GM18867 (cell line): ENCODE measurements around the gene GRK2.

Experiments used
- ATAC-seq: cut with Tn5 transposase; IDR thresholded peaks from one replicate; pipeline ENCODE4 v1.9.1; 2021; ENCODE audit warnings: mild to moderate bottlenecking, moderate library complexity; ENCODE audit not compliant: unreplicated experiment

GRK2 gene

GRCh38 chr11:67293090-67293489 lies 26.8 kb downstream of the GRK2 start:
- ATAC-seq = no peak

- ATAC-seq = no peak
Measured at GRCh38 chr11:67295846-67296245, 29.6 kb downstream of the GRK2 start.

- ATAC-seq = no peak
Measured at GRCh38 chr11:67298786-67299185, 32.5 kb downstream of the GRK2 start.

GRCh38 chr11:67299471-67300191 lies 33.4 kb downstream of the GRK2 start:
- ATAC-seq = no peak

- no peak for ATAC-seq
Measured at GRCh38 chr11:67300256-67300755, 34.0 kb downstream of the GRK2 start.

GRCh38 chr11:67300756-67301312 lies 34.6 kb downstream of the GRK2 start:
- no peak for ATAC-seq

GRCh38 chr11:67301313-67301921 lies 35.1 kb downstream of the GRK2 start:
- no peak for ATAC-seq

- no peak for ATAC-seq
Measured at GRCh38 chr11:67301951-67302516, 35.8 kb downstream of the GRK2 start.

GRCh38 chr11:67302571-67303131 lies 36.4 kb downstream of the GRK2 start:
- no peak for ATAC-seq

GRCh38 chr11:67303132-67303834 lies 37.0 kb downstream of the GRK2 start, which contains the start of gene SSH3:
TSS of gene SSH3 (plus strand) at chr11:67303530. CDS start at chr11:67303626, 96 bp downstream.
- ATAC-seq = no peak

GRCh38 chr11:67303835-67304411 lies 37.6 kb downstream of the GRK2 start:
- no peak for ATAC-seq

- no peak for ATAC-seq
Measured at GRCh38 chr11:67304511-67305113, 38.3 kb downstream of the GRK2 start.

GRCh38 chr11:67306769-67307544 lies 40.7 kb downstream of the GRK2 start:
- no peak for ATAC-seq

- ATAC-seq = no peak
Measured at GRCh38 chr11:67307545-67308001, 41.3 kb downstream of the GRK2 start.

GRCh38 chr11:67308031-67308866 lies 42.0 kb downstream of the GRK2 start:
- ATAC-seq = no peak

GRCh38 chr11:67309166-67309565 lies 42.9 kb downstream of the GRK2 start:
- no peak for ATAC-seq

- no peak for ATAC-seq
Measured at GRCh38 chr11:67309661-67310061, 43.4 kb downstream of the GRK2 start.
